Measurements from ENCODE around the gene UBE2QL1. TPM values are rescaled to one million over a fixed set of nuclear protein-coding genes. Genes with fewer than 3 reads are reported as not detected.

The UBE2QL1 gene
- total RNA-seq, 1 donor from 2014 or later, result not detected

DNA sequence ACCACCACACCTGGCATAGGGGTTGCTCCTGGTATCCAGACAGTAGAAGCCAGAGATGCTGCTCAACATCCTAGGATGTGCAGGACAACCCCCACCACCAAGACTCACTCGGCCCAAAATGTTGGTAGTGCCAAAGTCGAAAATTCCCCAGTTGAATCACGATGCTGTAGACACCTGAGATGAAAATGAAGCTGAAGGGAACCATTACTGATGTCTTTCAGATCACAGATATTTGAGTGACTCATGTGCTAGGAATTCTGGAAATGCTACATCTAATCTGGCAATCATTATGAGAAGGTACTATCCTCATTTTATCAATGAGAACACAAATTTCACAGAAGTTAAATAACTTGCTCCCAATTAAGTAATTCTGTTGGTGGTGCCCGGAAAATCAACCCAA, 21.0 kb upstream of the UBE2QL1 start:
- intact Hi-C loops (cut with micrococcal nuclease), result no loop called here

DNA sequence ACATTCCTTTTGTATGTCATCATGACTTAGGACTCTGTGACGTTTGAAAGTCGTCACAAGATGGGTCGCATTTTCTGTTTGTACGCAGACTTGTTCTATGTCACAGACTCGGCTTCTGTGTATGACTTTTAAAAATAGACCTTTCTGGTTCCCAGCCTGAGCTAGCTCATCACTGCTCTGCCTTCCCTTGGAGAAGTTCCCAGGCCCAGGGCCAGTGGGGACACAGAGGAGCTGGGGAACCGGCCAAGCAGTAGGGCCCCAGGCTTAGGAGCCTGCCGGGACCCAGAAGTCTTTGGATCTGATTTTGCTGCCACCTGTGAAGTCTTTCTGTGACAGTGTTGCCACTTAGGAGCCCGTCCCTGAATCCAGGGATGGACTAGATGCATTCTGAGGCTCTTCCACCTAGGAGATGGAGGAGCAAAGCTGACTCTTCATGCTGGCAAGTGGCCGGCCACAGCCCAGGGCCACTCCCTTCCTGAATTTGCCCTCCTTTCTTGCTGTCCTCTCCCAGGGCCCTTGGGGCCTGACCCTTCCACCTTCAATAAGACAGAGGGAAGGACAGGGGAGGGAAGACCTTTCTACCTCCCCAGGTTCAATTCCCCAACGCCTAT, 18.1 kb upstream of the UBE2QL1 start:
- intact Hi-C loops (cut with micrococcal nuclease), result no loop called here

DNA sequence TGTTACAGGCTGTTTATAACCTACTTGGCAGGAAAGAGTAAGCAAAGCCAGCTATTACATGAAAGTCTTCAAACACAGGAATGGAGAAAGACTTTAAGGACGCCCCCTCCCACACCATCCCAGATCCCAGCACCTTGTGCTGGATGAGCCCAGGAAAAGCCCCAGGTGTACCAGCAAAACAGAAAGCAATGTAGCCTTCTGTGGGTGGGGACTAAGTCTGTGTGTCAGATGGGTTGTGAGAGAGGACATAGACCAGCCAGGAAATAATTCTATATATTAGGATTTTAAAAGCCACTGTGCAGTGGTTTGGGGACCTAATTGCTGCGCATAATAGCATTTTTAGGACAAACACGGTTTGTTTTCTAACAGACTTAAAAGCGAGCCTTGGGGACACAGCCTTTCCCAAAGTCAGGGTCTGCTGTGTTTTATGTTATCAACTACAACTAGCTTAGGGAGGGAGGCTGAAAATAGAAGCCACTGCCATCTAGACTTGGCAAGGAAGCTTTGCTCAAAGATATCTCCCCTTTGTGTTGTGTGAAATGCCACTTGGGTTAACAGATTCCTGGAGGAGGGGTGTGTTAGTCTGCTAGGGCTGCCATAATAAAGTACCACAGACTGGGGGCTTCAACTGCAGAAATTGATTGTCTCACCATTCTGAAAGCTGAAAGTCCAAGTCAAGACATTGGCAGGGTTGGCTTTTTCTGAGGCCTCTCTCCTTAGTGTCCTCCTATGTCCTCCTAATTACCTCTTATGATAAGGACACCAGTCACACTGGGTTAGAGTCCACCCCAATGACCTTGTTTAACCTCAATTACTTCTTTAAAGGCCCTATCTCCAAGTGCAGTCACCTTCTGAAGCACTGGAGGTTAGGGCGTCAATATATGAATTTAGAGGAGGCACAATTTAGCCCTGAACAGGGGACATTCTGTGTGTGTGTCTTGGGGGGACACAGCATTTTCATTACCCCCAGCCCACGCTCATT, 17.2 kb upstream of the UBE2QL1 start:
- intact Hi-C loops (cut with micrococcal nuclease), result no loop called here

DNA sequence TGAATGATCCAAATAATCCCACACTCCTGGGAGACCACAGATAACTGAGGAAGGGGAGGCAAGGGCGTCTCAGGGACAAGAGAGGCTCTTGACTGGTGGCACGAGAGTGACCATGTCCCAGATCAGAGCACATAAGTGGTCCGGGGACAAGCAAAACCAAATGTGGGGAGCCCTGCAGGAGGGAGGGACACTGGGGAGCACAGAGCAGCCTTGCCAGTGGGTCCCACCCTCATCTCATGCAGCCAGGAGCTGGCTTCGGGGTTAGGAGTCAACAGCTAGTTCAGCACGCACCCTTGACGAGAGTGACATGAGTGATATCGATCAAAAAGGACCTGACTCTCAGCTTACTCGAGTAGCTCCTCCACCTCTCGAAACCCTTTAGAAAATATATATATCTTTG, 16.5 kb upstream of the UBE2QL1 start:
- intact Hi-C loops (cut with micrococcal nuclease), result no loop called here

DNA sequence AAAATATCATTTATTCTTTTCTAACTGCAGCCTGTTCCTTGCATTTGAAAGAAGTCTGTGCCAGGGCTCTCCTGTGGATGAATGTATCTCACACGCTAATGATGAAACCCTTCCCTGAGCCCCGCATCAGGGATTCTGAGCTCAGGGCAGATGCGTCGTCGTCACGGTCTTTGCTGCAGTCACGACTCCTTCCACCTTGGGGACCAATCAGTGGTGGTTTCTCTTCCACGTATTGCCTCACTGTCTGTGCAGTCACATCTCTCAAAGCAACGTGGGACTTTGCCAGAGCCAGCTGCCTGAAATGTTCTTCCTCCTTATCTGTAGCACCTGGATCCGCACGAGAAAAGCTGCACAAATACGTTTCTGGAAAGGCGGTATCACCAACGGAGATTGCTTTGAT, 13.9 kb upstream of the UBE2QL1 start:
- intact Hi-C loops (cut with micrococcal nuclease), result no loop called here

DNA sequence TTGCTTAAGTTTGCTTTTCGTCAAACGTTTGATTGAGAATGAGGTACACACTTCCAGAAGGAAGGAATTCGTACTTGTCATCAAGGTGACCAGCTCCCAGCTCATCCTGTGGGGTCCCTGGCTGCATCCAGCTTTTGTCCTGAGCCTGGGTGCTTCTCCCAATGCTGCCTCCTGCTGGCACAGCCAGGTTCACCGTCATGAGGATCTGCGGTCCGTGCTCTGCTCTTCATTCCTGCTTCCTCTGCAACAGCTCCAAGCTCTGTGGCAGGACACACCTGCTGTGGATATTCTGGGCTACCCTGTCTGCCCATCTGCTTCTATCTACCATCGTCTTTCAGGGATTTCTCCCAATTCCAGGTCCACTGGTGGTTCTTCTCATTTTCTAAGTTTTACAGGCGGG, 13.3 kb upstream of the UBE2QL1 start:
- intact Hi-C loops (cut with micrococcal nuclease), result no loop called here

DNA sequence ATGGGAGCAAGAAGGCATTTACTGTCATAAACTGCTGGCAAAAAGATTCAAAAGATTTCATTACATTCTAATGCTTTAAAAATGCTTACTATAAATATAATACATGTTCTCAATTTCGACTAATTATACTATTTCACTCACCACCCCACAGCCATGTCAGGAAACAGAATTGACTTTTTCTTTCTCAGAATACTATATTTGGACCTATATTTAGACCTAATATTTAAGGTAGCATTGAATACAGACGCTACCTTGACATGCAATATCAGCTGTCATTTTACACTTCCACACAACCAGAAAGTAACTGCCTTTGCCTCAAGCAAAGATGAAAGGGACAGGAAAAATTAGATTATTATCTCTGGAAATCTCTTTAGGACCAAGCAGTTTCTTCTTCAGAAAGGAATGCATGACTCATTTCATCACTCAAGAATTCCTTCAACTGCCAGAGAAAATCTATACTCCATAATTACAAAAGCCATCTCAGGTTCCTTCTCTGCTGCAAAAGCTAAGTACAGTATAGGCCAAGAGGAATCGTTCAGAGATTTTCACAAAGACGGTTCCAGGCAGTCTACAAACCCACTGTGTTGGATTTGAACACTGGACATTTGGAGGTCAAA, 11.8 kb upstream of the UBE2QL1 start:
- intact Hi-C loops (cut with micrococcal nuclease), result no loop called here

DNA sequence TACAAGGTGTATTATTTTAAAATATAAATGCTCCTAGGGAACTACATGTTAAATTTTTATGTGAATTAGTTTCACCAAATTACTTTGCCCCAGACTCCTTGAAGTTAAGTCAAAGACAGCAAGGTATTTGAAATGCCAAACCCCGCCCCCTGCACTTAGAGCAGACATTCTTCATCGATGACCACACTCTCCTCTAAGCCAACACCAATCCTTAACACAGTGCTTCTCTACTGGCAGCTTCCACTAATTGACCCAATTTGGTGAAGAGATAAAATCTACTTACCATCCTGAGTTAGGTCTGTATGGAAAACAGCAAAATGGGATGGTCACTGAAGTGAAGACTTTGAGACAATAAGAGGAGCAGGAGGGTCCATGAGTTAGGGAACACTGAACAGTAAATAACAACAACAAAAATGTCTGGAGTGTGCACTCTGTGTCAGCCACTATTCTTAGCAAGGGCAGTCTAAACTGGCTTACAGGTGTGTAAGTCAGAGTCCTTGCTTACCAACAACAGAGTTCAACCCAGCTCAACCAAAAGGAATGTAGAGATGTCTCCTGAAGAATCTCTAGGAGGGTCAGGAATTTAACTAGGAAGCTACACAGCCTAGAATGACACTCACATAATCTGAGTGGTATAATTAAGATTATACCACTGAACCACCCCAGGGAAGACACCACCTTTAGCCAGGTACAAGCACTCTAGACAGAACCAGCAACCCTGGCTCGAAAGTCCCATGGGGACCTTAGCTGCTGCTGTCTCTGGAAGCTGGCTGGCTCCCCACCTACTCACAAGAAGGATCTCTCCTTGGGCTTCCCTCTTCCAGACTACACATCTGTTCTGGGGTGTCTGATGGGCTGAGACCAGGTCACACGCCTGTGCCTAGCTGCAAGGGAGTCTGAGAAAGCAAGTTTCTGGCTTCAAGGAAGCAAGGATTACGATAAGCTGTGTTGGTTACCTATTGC, 8.8 kb upstream of the UBE2QL1 start:
- intact Hi-C loops (cut with micrococcal nuclease), result no loop called here

DNA sequence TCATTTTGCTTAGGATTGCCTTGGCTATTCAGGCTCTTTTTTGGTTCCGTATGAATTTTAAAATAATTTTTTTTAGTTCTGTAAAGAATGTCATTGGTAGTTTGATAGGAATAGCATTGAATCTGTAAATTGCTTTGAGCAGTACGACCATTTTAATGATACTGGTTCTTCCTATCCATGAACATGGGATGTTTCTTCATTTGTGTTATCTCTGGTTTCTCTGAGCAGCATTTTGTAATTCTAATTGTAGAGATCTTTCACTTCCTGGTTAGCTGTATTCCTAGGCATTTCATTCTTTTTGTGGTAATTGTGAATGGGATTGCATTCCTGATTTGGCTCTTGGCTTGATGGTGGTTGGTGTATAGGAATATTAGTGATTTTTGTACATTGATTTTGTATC, 6.3 kb upstream of the UBE2QL1 start:
- intact Hi-C loops (cut with micrococcal nuclease), result no loop called here

DNA sequence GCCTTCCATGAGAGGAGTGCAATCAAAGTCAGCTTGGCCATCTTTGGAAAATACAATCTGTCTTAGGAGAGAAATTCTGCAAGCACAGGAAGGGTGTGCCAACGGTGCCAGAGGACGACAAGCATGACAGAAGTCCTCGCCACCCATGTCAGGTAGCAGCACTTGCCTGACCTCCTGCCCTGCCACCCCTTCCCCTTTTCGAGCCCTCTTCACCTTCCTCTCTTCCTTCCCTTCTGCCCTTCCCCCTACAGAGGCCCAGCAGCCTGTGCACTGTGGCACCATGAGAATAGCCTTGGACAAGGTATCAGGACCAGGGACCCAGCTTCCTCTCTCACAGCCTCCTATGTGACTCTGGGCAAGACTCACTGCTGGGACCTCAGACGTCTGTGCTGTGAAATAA, 5.3 kb upstream of the UBE2QL1 start:
- intact Hi-C loops (cut with micrococcal nuclease), result no loop called here

DNA sequence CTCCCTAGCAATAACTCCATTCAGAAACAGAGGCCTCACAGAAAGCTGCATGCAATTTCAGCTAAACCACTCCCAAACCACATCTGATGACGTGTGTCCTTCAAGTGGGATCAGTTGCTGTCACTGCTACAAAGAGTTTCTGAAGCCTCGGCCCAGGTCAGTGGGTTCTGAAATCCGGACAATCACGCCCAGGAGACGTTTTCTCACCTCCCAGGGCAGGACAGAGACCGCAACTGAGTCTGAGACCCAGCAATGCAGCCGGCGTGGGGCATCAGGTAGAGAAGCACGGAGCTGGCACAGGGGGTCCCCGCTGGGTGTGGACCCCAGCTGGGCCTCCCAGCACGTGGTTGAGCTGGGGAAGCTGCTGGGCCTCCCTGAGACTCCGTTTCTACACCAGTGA, 2.6 kb upstream of the UBE2QL1 start:
- intact Hi-C loops (cut with micrococcal nuclease), result no loop called here

DNA sequence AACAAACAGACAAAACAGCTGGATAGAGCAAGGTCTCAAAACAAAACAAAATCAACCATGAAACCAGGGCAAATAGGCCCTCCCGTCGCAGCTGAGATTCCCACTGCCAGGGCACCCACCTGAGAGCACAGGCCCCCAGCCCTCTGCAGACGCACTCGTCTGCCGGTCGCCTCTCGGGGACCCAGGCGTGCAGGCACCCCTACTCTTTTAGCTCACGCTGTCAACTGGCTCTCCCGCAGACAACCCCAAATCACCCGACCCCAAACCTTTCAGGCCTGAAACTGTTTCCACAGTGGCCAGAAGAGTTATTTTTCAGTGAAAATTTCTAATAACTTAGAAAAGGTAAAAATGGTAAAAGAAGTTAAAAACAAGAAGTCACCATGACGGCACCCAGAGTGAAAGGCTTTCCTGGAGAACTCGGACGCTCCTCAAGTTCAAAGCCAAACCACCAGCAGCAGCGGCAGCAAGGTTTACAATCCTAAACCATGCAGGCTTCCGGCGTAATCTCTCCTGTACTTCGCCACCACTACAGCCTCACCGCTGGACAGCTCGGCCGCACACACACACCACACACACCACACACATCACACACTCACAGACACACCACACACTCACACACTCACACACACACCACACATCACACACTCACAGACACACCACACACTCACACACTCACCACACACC, 1.9 kb upstream of the UBE2QL1 start:
- intact Hi-C loops (cut with micrococcal nuclease), result no loop called here

DNA sequence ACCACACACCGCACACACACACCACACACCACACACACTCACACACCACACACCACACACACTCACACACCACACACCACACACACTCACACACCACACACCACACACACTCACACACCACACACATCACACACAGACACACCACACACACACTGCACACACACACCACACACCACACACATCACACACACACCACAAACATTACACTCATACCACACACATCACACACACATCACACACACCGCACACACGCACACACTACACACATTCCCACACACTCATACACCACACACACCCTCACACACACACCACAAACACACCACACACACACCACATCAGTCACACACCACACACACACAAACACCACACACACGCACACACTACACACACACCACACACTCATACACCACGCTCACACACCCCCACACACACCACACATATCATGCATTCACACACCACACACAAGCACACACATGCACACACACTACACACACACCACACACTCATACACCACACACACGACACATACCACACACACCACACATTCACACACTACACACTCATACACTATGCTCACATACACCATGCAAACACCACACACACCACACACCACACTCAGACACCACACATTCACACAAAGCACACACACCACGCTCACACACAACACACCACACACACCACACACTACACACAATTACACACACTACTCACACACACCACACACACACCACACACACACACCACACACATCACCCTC, 1.1 kb upstream of the UBE2QL1 start:
- intact Hi-C loops (cut with micrococcal nuclease), result no loop called here

DNA sequence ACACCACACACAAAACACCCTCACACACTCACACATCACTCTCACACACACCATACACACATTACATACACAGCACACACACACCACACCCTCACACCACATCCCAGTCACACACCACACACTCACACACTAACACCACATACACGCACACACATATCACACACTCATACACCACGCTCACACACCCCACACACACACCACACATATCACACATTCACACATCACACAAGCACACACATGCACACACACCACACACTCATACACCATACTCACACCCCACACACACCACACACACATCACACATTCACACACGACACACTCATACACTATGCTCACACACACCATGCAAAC, 543 bp upstream of the UBE2QL1 start:
- intact Hi-C loops (cut with micrococcal nuclease), result no loop called here

DNA sequence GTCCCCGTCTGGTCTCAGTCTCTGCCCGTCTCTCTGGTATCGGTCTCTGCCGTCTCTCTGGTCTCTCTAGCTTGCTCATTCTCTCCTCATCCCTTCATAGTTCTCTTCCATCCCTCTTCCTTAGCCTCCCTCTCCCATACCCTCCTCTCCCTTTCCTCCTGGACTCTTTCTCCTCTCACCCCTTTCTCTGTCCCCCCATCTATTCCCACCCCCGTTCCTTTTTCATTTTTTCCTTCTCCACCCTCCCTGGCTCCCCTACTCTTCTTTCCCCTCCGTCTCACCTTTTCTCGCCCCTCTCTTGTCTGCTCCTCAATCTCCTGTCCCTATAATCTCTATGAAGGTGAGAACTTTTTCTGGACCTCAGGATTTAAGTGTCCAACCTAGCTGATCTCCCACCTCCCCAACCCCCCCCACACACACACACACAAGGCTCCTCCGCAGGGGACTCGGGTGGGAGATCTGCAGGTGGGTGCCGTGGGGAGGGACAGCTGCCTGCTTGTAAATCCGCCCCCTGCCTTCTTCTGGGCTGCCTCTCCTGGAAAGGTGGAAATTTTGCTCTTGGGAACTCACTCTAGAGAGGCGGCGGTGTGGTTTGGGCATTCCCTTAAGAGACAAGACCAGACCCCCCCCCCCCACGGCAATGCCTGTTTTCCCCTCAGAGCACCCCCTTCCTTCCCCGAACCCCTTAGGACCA, 953 bp downstream of the UBE2QL1 start:
- intact Hi-C loops (cut with micrococcal nuclease), result no loop called here

DNA sequence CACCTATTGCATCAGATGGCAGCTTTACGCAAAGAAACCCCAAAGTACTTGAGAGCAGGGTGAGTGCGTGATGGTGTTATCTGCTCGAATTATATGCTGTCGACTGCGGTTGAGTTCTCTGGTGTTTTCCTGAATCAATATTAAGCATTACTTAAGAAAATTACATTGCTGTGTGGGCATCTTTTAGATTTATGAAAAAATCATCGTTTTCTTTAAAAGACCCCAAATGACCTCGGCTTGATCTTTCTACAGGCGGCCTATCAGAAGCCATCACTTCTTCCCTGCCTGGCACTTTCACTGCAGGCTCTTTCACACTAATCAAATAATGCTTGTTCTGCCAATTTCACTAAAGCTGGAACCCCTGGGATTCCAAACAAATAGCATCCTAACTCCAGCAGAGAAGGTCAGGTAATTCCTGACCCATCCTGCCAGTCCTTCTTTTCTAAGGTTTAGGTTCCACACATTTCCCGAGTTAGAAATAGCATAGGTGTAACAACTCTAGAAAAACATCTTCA, 1.7 kb downstream of the UBE2QL1 start:
- intact Hi-C loops (cut with micrococcal nuclease), result no loop called here

DNA sequence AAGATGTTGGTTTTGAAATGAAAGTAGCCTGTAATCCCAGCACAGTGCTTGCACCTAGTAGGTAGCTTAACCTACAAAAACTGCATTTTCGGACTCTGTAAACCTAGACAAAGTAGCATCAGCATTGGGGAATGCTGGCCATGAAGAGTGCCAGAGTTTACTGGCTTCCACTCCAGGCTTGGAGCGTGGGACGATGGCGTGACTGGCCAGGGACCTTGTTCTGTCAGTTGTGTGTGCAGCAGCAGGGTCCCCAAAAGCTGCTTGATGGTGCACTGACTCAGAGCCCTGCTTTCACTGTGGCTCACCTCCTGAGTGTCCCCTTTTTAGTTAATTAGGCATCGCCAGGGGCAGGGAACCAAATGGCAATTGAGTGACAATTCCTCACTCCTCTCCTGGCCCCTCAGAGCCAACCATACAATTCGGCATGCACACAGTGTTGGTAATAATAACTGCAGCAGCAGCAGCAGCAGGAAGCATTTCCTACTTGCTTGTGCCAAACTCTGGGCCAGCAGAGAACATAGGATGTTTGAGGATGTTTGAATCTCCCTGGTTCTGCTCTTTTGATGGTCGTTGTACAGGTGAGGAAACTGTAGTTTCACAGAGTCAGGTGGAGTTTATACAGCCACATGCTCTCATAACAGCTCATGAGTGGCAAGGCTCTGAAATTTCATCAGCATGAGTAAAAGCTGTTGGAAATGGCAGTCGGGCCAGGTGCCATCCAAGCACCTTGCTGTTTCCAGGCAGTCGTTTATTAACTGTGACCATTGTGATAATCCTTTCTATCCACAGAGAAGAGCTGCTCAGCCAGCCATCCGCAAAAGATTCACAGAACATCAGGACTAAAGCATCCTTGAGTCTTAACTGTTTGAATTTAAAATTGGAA, 4.2 kb downstream of the UBE2QL1 start:
- intact Hi-C loops (cut with micrococcal nuclease), result no loop called here

DNA sequence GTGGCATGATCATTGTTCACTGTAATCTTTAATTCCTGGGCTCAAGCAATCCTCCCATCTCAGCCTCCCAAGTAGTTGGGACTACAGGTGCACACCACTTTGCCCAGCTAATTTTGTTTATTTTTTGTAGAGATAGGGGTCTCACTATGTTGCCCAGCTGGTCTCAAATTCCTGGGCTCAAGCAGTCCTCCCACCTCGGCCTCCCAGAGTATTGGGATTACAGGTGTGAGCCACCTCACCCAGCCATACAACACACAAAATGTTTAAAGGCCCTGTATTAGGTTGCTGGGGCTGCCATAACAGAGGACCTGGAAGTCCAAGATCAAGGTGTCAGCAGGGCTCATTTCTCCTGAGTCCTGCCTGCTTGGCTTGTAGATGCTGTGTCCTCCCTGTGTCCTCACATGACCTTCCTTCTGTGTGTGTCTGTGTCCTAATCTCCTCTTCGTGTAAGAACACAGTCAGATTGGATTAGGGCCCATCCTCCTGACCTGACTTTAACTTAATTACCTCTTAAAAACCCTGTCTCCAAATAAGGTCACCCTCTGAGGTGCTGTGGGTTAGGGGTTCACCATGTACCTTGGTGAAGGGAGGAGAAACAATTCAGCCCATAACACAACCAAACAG, 5.4 kb downstream of the UBE2QL1 start:
- intact Hi-C loops (cut with micrococcal nuclease), result no loop called here

All from T-helper 2 cell treated with Interferon-gamma antibody and Interleukin-4, amounts not matched to agents 100 ng/mL and 5 ng/mL, for 36 hours (primary cell).